ENCODE results near the gene USP43.
A peak's percentile ranks its signal among the peaks of the same experiment; 100 is the strongest.

The USP43 gene

GRCh38 chr17:9666461-9667050 is 21.2 kb downstream of the USP43 start:
- DNase-seq: no peak

- no peak for DNase-seq
Observed at GRCh38 chr17:9668517-9668916, 23.2 kb downstream of the USP43 start.

GRCh38 chr17:9669551-9670008 is 24.3 kb downstream of the USP43 start:
- DNase-seq: no peak

- DNase-seq: no peak
Observed at GRCh38 chr17:9670596-9670995, 25.3 kb downstream of the USP43 start.

- no peak for DNase-seq
Observed at GRCh38 chr17:9671559-9671958, 26.2 kb downstream of the USP43 start.

GRCh38 chr17:9672266-9672665 is 26.9 kb downstream of the USP43 start:
- no peak for DNase-seq

GRCh38 chr17:9672691-9673090 is 27.4 kb downstream of the USP43 start:
- no peak for DNase-seq

- DNase-seq: no peak
Observed at GRCh38 chr17:9676084-9676483, 30.8 kb downstream of the USP43 start.

GRCh38 chr17:9676820-9677310 is 31.5 kb downstream of the USP43 start:
- DNase-seq: no peak

GRCh38 chr17:9677411-9677810 is 32.1 kb downstream of the USP43 start:
- DNase-seq: no peak

GRCh38 chr17:9677896-9678295 is 32.6 kb downstream of the USP43 start:
- DNase-seq: no peak

- DNase-seq: no peak
Observed at GRCh38 chr17:9684955-9685621, 39.8 kb downstream of the USP43 start.

GRCh38 chr17:9693755-9694154 is 48.4 kb downstream of the USP43 start:
- DNase-seq: no peak

- no peak for DNase-seq
Observed at GRCh38 chr17:9696279-9697044, 51.1 kb downstream of the USP43 start.

GRCh38 chr17:9700136-9700535 is 54.8 kb downstream of the USP43 start:
- DNase-seq: no peak

- no peak for DNase-seq
Observed at GRCh38 chr17:9700754-9701476, 55.6 kb downstream of the USP43 start.

GRCh38 chr17:9702482-9702881 is 57.2 kb downstream of the USP43 start:
- peak in 1 of 3 experiments; percentile 2 for DNase-seq

- DNase-seq: peak in 2 of 3 experiments; percentile 6 to 68
Observed at GRCh38 chr17:9702914-9703780, 57.8 kb downstream of the USP43 start.

- DNase-seq: no peak
Observed at GRCh38 chr17:9703781-9704082, 58.4 kb downstream of the USP43 start.

GRCh38 chr17:9705745-9706144 is 60.4 kb downstream of the USP43 start:
- no peak for DNase-seq

GRCh38 chr17:9707948-9708347 is 62.6 kb downstream of the USP43 start:
- DNase-seq: no peak

GRCh38 chr17:9714801-9715200 is 69.5 kb downstream of the USP43 start:
- DNase-seq: no peak

Measured in NCI-H1417 (cell line).